KBM-7 (cell line): ENCODE data around the gene SLC25A40.

Source experiments
- DNase-seq: peaks from one replicate; pipeline ENCODE4 v3.0.0-alpha.2; 2015
- in situ Hi-C: fragments of 300-500 bp; cut with MboI; formaldehyde crosslinking; loops from 2 replicates; pipeline ENCODE4 v1.14.3; 2020; ENCODE audit warnings: low sequenced_read_pairs, low pct_unique_long_range_greater_than_20kb, mixed read lengths

Gene SLC25A40

DNA sequence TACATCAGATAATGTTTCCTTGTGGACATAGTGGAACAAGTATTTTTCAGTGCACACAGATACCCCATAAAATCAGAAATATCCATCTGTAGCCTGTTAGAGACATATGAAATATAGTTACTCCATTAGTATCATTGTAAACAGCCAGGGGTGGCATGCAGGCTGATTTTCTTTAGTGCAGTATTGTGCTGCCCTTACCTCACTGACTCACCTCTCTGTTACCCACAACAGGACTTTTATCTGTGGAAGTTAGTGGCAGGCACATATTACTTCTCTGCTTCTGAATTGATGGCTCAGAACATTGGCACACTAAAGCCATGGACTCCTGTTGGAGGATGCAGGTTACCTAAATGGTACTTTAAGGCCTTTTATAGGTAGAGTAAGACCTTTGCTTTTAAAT is 70.0 kb downstream of the SLC25A40 start:
- DNase-seq = no peak
- in situ Hi-C loops = loop anchor here (25.0 kb wide), 1 partner anchor 306 kb away; no protein-coding TSS in a partner anchor

DNA sequence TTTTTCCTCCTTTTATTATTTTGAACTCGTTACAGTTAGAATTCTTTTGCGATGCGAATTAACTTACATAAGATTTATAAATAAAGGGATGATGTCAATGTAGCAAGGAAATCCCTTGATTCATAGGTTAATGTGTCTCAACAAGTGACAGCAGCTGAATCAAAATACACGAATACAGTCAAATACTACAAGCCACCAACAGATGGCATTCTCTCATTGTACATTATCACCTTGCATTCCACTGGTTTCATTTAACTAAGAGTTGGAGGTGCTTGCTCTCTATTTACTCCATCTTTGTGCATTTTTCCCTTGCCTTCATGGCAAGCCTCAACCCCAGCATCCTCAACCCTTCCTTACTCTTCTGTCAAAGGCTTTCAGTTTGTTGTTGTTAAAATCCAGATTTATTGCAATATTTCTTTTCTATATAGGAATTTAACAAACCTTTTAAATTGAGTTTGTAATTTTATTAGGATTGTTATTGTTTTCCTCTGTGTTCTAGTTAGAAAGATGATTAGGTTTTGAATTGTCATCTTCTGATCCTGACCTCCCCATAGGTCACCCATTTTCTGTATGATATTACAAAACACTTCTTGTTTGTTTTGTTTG is 78.3 kb downstream of the SLC25A40 start:
- in situ Hi-C loops = no loop called here
- DNase-seq = peak; percentile 70

DNA sequence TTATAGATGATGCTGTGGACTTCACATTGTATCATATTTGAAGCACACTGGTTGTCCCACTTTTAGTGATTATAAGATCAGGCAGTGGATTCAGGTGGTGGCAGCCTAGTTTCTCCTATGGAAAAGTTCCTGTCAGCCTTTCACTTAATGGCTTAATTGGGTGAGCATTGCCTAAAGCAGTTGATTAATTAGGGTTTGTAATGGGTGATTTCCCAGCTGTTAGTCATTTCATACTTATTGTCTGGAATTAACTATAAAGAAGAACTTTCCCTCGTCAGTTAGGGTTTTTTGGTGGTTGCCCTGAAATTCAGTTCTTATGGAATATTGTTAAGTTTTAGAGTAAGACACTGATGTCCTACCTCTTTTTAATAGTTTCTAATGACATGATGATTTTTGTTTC is 78.8 kb downstream of the SLC25A40 start:
- in situ Hi-C loops = no loop called here

DNA sequence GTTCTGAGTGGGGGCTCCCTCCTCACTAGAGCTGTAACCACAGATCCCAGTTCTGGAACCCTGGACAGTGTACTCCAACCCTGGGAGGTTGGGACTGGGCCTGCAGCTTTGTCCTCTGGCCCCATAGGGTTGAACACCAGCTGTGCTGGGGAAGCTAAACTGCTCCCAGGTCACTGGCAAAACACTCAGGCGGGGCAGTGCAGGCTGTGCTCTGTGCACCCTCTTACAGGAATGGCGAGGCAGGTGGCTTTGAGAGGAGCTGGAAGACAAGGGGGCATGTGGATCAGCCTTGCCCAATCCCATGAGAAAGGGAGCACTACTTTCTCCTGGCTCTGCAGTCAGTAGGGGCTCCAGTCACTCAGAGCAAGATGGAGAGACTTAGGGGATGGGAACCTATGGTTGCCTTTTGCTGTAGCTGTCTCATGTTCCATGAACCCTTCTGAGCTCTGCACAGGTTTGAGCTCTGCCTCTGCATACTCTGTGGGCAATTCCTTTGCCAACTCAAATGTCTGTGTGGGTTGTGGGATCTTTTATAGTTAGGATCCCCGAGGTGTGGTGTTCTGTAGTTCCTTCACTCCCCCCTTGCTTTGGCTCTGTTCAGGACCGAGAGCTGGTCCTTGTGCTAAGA is 90.7 kb downstream of the SLC25A40 start:
- DNase-seq = no peak
- in situ Hi-C loops = no loop called here

More for the DNA sequence above, 78.8 kb downstream of the SLC25A40 start:
- DNase-seq = no peak

DNA sequence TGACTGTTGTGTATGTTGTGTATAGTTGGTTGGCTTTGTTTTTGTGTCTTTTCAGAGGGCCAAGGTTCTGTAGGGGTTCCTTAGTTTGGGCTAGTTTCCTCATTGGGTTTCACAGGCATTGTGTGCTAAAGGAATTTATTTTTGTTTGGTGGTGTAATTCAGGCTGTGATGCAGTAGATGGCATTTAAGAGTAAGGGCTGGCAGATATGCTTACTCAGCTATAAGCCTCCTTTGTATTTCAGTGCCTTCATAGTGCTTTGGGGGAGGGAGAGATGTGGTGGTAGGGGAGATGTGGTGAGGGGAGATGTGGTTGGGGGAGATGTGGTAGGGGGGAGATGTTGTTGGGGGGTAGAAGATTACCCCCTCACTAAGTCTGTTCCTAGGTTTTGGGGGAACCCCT is 91.7 kb downstream of the SLC25A40 start:
- peak; percentile 9 for DNase-seq
- in situ Hi-C loops = no loop called here
